Retinal pigment epithelial cell (primary cell): Measurements from ENCODE around the gene HAPSTR1.
A peak's percentile ranks its signal among the peaks of the same experiment; 100 is the strongest.
"Not testable (repeated sequence)": the region's sequence is repeated elsewhere in the genome, so short reads cannot be mapped to it uniquely, and the experiment has no call there.

Experiments used
- DNase-seq: peaks from one replicate; pipeline ENCODE4 v3.0.0-alpha.2; 2010; ENCODE audit warnings: low read depth
- H3K4me3 ChIP-seq: 2 replicates; pipeline ENCODE4 v1.5.1; 2011; ENCODE audit warnings: mild to moderate bottlenecking, low read length, control low read depth, moderate library complexity
- CTCF ChIP-seq: conservative IDR thresholded peaks from 2 replicates; pipeline ENCODE4 v1.5.1; 2011; ENCODE audit warnings: low read depth, low read length, control low read depth, inconsistent platforms

HAPSTR1 gene

GRCh38 chr16:9081158-9081557, 10.3 kb upstream of the HAPSTR1 start:
- no peak overlapping the region for H3K4me3 ChIP-seq
- TF ChIP-seq CTCF = no peak
- DNase-seq = no peak

GRCh38 chr16:9081843-9082242, 9.6 kb upstream of the HAPSTR1 start:
- H3K4me3 ChIP-seq = no peak overlapping the region
- TF ChIP-seq CTCF = no peak
- no peak for DNase-seq

GRCh38 chr16:9082422-9082821, 9.0 kb upstream of the HAPSTR1 start:
- TF ChIP-seq CTCF = no peak
- DNase-seq = no peak
- H3K4me3 ChIP-seq = no peak overlapping the region

GRCh38 chr16:9087733-9088132, 3.7 kb upstream of the HAPSTR1 start:
- not testable (repeated sequence) for DNase-seq, H3K4me3 ChIP-seq

GRCh38 chr16:9088848-9089247, 2.6 kb upstream of the HAPSTR1 start:
- no peak for DNase-seq
- H3K4me3 ChIP-seq = no peak overlapping the region
- TF ChIP-seq CTCF = no peak

GRCh38 chr16:9089660-9090059, 1.8 kb upstream of the HAPSTR1 start:
- H3K4me3 ChIP-seq = peak overlapping the region; percentile 54
- DNase-seq = no peak
- no peak for TF ChIP-seq CTCF

GRCh38 chr16:9090101-9090959, 1.1 kb upstream of the HAPSTR1 start:
- TF ChIP-seq CTCF = no peak
- H3K4me3 ChIP-seq = peak overlapping the region; percentile 54
- no peak for DNase-seq
